GM19193 (cell line): ENCODE measurements around the gene ATPAF1.

Source experiments
- POLR2A ChIP-seq: IDR thresholded peaks from 4 replicates; pipeline ENCODE4 v1.6.1; 2011; ENCODE audit not compliant: insufficient read depth, insufficient read length; ENCODE audit errors: extremely low read depth

The ATPAF1 gene

DNA sequence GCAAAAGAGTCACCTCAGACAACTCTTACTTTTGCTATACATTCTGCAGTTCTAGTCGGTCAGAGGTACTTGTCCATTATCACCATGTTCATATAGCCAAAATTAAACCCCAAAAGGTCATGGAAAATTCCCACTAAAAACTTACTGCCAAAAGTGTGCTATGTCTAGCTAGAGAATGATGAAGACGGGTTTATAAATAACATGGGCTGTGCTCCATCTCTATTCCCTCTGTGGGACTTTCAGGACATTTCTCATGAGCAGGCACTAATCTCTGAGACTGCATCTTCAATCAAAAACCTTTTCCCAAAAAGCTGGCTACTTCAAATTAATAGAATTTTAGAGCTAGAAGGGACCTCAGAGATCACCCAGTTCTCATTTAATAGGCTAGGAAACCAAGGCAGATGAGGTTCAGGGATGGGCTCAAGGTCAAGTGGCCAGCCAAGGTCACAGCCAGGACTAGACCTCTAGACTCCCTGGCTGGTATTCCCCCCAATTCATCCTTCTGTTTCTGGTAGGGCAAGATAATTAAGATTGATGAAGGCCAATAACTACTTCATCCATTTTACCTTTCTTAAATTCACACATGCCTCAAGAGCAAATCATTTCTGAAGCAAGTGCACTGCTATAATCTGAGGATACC, 30.6 kb downstream of the ATPAF1 start:
- TF ChIP-seq POLR2A = no peak

DNA sequence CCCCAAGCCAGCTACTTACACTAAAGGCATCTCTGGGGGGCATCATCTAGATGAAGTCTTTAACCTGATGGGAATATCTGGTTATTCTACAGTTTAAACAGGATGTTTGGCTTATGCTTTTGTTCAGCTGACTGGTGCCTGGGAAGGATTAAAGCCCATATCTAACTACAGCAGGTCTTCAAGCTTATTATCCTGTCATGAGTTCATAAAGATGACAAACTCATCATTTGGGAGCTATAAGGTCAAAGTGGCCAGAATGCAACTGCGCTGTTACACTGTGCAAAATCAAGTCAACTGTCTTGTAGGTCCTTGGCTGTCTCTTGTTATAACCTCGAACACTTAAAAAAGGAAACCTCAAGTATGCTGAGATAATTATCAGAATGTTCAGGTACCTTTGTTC, 33.0 kb downstream of the ATPAF1 start:
- TF ChIP-seq POLR2A = no peak

DNA sequence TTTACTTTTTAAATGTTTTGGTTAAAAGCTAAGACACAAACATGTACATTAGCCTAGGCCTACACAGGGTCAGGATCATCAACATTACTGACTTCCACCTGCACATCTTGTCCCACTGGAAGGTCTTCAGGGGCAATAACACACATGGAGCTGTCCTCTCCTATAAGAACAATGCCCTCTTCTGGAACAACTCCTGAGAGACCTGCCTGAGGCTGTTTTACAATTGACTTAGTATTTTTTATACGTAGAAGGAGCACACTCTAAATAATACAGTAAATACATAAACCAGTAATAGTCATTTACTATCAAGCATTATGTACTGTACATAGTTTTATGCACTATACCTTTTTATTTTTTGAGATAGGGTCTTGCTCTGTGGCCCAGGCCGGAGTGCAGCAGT, 37.4 kb downstream of the ATPAF1 start:
- TF ChIP-seq POLR2A = no peak

DNA sequence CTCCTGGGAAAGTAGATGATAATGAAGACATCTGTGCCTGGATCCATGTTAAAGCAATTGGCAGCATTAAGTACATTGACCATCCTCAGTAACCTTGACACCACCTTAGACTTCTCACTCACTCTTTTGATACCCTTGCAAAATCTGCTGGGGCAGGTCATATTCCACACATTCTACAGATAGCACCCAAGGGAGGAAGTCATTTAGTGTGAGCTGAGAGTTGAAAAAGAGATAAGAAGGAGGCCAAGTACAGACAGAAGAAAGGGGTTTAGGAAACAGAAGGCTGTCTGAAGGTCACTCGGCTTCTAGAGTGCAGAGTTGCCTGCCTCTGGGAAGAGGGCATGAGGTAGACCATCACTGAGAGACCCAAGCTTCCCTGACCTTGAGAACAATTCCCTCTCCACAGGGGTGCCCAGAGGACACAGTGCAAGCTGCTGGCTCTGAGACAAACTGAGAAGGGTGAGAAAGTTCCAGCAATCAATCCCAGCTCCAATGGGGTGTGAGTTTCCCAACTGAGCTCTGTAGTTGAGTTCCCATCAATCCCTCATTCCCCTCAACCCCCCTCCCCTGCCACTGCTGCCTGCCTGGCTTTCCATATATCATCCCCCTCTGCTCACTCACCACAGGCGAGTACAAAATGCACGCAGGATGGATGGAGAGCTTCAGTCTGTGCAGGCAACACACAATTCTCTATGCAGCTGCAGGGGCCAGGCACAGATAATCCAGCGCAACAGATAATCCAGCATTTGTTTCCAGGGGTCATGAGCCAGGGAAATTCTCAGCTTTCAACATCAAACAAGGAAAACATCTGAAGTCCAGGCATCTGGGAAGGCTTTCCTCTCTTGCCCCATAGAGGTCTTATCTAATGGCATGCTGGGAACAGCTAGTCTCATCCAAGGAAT, 44.2 kb downstream of the ATPAF1 start:
- TF ChIP-seq POLR2A = no peak

DNA sequence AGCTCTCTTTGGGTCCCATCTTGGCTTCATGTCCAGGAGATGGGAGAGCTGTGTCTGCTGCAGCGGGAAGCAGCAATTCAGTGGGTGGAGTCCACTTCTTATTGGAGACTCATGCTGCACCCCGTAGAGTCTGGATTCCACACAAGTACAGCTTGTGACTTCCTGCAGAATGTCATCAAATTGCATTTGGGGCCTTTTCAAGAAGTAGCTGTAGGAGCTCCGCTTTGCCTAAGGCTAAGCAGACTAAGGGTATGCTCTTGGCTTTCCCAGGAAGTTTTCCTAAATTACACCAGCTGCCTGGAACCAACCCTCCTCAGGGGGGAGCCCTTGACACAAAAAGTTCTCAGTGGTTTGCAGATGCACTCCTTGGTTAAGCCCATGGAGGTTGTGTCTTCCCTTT, 45.8 kb downstream of the ATPAF1 start:
- no peak for TF ChIP-seq POLR2A

DNA sequence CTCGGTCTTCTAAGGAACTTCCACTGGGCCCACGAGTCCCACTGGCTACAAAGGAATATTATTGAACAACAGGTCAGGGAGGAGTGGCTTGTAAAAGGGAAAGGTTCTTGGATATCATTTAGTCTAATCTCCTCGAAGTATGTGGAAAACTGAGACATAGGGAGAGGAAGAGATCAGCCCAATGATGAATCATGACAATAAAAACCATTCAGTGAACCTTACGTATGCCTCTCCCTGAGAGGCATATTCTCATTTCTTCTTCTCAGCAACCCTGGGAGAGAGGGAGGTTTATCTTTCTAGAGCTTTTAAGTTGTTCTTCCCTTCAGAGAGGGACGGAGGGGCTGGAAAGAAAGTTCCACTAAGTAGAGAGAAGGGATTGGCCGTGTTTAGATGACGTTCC, 46.2 kb downstream of the ATPAF1 start:
- TF ChIP-seq POLR2A = no peak

DNA sequence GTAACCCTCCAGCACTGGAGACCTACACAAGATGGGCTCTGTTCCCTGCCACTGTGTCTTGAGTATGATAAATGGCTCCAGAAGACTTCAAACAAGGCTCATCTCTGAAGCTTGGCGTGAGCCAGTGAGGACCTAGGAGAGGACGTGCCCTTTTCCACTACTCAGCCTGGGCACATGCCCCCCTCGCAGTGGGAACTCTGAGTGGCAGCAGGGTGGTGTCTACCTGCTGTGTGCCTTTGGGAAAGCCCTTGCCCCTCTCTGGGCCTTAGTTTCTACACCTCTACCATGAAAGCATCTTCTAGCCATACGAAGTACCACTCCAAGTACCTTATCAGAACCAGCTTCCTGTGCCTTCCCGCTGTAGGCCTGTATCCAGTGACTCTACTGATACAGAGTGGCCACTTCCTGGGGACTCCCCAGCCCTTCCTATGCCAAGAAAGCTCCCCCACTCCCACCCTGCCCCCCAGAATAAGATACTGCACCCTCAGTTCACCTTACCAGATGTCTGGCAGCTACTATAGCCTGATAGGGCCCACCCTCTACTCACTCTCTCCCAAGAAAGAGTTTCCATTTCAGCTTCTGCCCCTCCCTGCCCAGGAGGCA, 48.4 kb downstream of the ATPAF1 start:
- TF ChIP-seq POLR2A = no peak

DNA sequence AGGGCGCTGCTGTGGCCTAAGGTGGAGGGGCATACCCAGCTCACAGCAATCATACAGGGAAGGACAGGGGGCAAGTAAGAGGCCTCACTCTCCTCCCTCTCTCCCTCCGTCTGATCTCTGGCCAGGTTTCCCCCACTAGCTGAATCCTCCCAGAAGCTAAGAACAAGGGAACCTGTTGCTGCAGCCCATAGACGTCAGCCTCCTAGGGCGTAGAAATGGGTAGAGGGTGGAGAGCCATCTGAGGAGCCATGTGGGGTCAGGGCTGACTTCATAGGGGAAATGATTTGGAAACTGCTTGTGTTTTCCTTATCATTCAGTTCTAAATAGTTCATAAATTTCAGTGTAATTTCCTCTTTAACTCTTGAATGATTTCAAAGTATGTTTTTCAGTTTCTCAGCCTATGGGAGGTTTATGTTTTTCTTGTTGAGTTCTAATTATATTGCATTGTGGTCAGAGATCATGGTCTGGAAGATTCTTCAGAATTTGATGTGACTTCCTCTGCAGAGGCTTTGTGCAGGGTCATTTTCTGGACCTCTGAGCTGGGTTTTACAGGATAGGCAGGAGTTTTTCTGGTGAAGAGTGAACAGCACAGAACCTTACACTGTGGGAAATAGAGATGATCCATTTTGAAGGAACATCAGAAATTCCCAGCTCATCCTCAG, 49.3 kb downstream of the ATPAF1 start:
- no peak for TF ChIP-seq POLR2A

DNA sequence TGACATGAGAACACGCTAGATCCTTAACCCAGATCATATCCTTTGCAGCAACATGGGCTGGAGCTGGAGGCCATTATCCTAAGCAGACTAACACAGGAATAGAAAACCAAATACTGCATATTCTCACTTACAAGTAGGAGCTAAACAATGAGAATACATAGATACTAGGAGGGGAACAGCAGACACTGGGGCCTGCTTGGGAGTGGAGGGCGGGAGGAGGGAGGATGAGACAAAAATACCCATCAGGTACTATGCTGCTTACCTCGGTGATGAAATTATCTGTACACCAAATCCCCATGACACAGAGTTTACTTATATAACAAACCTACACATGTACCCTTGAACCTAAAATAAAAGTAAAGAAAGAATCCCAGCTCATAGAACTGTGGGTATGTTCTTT, 50.3 kb downstream of the ATPAF1 start:
- no peak for TF ChIP-seq POLR2A

DNA sequence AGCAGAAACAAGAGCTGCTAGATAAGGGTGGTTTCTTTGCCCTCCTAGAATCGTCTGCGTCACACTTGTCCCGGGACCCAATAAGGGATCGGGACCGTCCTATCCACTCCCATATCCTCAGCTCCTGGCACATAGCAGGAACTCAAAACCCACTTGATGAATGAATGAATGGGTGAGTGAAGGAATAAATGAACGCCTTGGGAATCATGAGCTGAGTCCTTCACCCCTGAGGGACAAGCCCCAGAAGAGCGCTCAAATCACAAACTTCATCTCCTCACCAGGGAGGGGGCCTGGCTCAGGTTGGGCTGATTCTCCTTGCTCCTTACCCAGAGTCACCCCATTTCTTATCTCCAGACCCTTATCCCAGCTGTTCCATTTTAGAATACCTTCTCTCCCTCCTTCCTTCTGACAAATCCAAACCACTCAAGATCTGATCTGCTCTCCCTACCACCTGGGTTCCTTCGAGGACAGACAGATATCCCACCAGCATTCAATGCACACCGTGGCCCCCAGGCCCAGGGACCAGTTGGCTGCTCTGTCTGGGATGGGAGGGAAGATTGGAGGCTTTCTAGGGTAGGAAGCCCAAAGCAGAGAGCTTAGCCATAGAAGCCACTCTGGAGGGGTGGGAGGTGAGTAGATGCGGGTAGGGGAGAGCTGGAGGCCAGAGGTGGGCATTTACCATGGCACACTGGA, 50.9 kb downstream of the ATPAF1 start:
- TF ChIP-seq POLR2A = no peak

DNA sequence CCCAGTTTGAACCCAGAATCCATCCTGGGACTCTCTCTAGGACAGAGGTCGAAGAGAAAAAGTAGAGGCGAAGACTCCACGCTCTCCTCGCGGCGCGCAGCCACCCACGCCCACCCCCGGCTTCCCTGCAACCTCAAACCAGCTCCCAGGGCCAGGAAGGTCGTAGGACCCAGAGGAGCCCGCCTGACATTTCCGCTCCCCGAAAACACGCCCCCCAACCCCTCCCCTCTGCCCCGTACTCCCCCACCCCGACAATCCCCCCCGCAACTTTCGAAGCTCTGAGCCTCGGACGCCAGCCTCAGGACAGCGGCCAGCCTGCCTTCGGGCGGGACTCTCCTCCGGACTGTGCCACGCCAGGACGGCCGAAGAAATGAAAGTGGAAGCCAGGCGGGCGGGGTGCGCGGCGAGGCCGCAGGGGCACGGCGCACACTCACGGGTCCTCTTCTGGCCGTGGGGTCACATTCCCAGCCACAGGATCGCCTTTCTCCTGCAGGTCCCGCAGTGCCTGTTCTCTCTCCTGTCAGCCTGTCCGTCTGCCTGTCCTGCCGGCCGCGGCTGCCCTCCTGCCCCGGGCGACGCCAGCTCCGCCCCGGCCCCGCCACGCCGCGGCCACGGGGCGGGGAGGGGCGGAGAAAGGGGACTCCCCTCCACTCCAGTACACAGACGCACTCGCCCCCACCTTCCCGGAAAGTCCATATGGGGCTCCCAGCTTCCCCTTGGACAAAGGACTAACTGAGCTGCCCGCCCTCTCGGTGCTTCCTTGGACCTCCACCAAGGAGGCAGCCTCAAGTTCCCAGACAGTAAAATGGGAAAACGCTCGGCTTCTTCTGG, 51.7 kb downstream of the ATPAF1 start, which contains the start of gene MOB3C:
Gene MOB3C (minus strand): TSS at position 535 of the 831 bp plus-strand sequence. CDS start 3,490 bp downstream, outside the sequence.
- TF ChIP-seq POLR2A = peak; percentile 69

DNA sequence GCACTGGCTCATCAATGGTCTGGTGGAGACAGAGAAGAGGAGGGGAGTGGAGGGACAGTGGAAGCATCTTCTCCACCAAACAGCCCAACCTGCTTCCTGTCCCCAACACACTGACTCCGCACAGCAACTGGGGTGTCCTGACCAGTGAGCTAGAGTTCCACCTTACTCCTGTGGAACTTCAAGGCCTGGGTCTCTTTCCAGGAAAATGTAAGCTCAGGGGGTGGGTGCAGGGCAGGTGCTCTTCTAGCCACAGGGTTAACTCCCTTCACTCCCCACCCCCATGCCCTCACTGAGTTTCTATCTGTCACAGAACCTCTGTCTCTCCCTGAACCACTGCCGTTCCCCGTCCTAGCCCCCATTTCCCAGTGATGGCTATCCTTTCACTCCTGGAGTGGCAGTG, 52.4 kb downstream of the ATPAF1 start:
- no peak for TF ChIP-seq POLR2A

DNA sequence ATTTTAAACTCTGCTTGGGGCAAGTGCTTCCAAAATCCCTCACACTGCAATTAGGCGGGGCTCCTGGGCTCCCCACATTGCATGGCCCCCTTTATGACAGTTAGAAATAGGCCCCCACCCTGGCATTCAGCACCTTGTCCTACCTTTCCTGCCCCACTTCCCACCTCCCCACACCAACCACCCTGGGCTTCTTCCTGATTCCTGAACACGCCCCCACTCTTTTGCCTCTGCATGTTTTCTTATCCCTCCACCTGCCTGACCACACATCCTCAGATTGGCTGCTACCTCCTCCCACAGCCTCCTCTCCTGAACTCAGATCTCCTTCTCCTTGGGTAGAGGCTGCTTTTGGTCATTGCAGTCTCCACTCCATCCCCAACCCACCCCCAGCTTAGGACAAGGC, 53.1 kb downstream of the ATPAF1 start:
- no peak for TF ChIP-seq POLR2A

DNA sequence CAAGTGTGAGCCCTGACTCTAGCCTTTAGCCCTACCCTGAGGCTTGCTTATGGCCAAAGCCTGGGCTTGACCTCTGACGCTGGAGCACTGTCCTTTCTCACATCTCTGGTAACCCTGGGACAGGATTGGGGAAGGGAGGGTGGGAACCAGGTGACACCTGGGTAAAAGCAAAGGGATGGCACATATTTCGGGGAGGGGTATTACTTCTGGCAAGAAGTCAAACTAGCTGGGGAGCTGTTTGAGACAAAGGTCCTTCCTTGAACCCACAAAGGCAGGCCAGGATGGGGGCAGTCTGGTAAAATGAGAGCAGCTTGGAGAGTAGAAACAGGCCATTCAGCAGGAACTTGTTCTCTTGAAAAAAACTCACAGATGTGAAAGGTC, 53.6 kb downstream of the ATPAF1 start:
- no peak for TF ChIP-seq POLR2A
